Heart right ventricle (tissue), 16 donors: ENCODE measurements around the gene FBXW4. TPM values are rescaled to one million over a fixed set of nuclear protein-coding genes. Genes with fewer than 3 reads are reported as not detected.

Experiments used
- ATAC-seq, 8 donors: fragments of 200-7000 bp; cut with Tn5 transposase; one replicate each; pipeline ENCODE4 v1.9.1; 2020; ENCODE audit warnings: mild to moderate bottlenecking in 8 of 8, moderate library complexity in 8 of 8, moderate number of reproducible peaks in 1 of 8
- DNase-seq, 2 donors: peaks; one replicate each; pipeline ENCODE4 v3.0.0-alpha.2; 2020
- H3K27ac ChIP-seq, 10 donors: fragments of 200-600 bp; sonication (generic) in 2 of 10; one replicate each; pipeline versions ENCODE4 v1.5.0 to v1.8.0; 2020 to 2022; ENCODE audit warnings: mild to moderate bottlenecking in 3 of 10
- H3K27me3 ChIP-seq, 7 donors: fragments of 200-600 bp; one replicate each; pipeline ENCODE4 v1.8.0; 2021 to 2022; ENCODE audit warnings: mild to moderate bottlenecking in 2 of 7
- H3K36me3 ChIP-seq, 9 donors: fragments of 200-600 bp; sonication (generic) in 1 of 9; one replicate each; pipeline versions ENCODE4 v1.5.0 to v1.8.0; 2020 to 2022; ENCODE audit warnings: mild to moderate bottlenecking in 2 of 9
- H3K4me1 ChIP-seq, 9 donors: fragments of 200-600 bp; sonication (generic) in 1 of 9; one replicate each; pipeline versions ENCODE4 v1.5.0 to v1.8.0; 2020 to 2022; ENCODE audit warnings: mild to moderate bottlenecking in 4 of 9
- H3K4me3 ChIP-seq, 10 donors: fragments of 200-600 bp; sonication (generic) in 2 of 10; one replicate each; pipeline versions ENCODE4 v1.5.0 to v1.8.0; 2020 to 2022; ENCODE audit warnings: mild to moderate bottlenecking in 7 of 10, moderate library complexity in 2 of 10
- H3K9me3 ChIP-seq, 11 donors: fragments of 200-600 bp in 10 of 11; sonication (generic) in 2 of 11; one replicate each; pipeline versions ENCODE4 v1.5.0 to v1.8.0; 2013 to 2022; ENCODE audit warnings: mild to moderate bottlenecking in 2 of 11, control low read depth in 1 of 11, moderate library complexity in 1 of 11
- CTCF ChIP-seq, 9 donors: fragments of 200-600 bp; sonication (generic) in 2 of 9; IDR thresholded peaks; one replicate each; pipeline versions ENCODE4 v1.5.0 to v1.8.0; 2021 to 2022; ENCODE audit warnings: antibody characterized with exemption in 9 of 9, mild to moderate bottlenecking in 5 of 9, moderate library complexity in 1 of 9
- WGBS, 2 donors: extraction: QIAGEN DNeasy Blood & Tissue Kit; methylation state at CpG; one replicate each; pipeline ENCODE4 v1.1.7; 2013; ENCODE audit warnings: inconsistent platforms in 1 of 2; 5-methylcytosine and 5-hydroxymethylcytosine counted together
- intact Hi-C, 10 donors: fragments of 100-400 bp; cut with DNase I; formaldehyde crosslinking; loops; one replicate each; pipeline versions ENCODE4 v1.11.1 to v1.14.2; 2022
- polyA plus RNA-seq, 2 donors: library from polyadenylated mRNA; stranded (reverse); fragments of 200-250 nt; gene quantifications; one replicate each; pipeline ENCODE4 v1.2.3, GENCODE V29; 2013
- total RNA-seq, 10 donors: library from RNA; stranded (reverse); fragmentation: NEBNext Ultra II Directional in 3 of 10; extraction: Animal tissue kit (Norgen Biotek cat#: 25700) in 3 of 10; gene quantifications; one replicate each; pipeline versions ENCODE4 v1.2.1 to v1.2.4, GENCODE V29; 2021 to 2023
- donor health status: Arrhythmogenic right ventricular cardiomyopathy.
- donor health status: ischemic (EF 13 %, LVEDD 7.1; RV severe dilation, severe dysfunction).
- donor health status: healthy with polysubstance abuse.
- donor health status: DM: no; HTN: yes; CAD: no.
- donor health status: DM: no; HTN: no; CAD: no.
- donor health status: ischemic (EF 25% LVEDD 6.9; RV normal size, moderate dysfunction).
- donor health status: ischemic (EF 25% LVEDD 5.7; RV mildly dilated, moderate dysfunction).
- donor health status: healthy.
- donor health status: DM: yes; HTN: yes; CAD: no.
- donor health status: Ischemic cardiomyopathy.
- donor health status: ischemic (EF 35%, LVEDD 5.7; RV mildly dilated, moderate dysfunction).
- donor health status: nonischemic (EF 11% LVEDD 7.7; RV severe dilation, severe dysfunction).
- donor health status: DM: yes; HTN: yes; CAD: no.
- donor health status: PGD.
- donor health status: ischemic (EF 29% LVEDD 5.4; RV normal size, mild dysfunction).
- donor health status: nonischemic (EF 23%, LVEDD 6.1; RV moderate dilation, normal function).

FBXW4 gene
- total and polyA plus RNA-seq, 12 donors: 31.8 to 118 (median 92.1) TPM

- WGBS, 2 donors: 2 to 4% methylated on average over 4 of the region's 4 CpGs
- Histone ChIP-seq H3K4me1 (peaks cover 5 to 58% (median 51%) of the 10 kb centered on the region in 9 donors), H3K9me3 (no peaks in the 10 kb centered on the region), H3K27ac (peak overlapping the region; percentile 90 to 99 (median 98)), H3K36me3 (no peaks in the 10 kb centered on the region), H3K27me3 (no peaks in the 10 kb centered on the region), H3K4me3 (peak overlapping the region; percentile 77 to 96 (median 90))
- no peak for TF ChIP-seq CTCF (IDR thresholded peaks at IDR 0.05)
- intact Hi-C loops: no loop called here
- DNase-seq: peak in 1 of 2 donors; percentile 11
- peak in 4 of 8 donors; percentile 16 to 29 (median 26) for ATAC-seq
Observed at GRCh38 chr10:101693651-101693977, 1.4 kb downstream of the FBXW4 start.

GRCh38 chr10:101691081-101691480 lies 3.9 kb downstream of the FBXW4 start:
- Histone ChIP-seq H3K36me3 (no peaks in the 10 kb centered on the region), H3K27ac (peak overlapping the region in 4 of 10 donors; percentile 19 to 53 (median 36)), H3K27me3 (no peaks in the 10 kb centered on the region), H3K4me1 (peaks cover 5 to 75% (median 59%) of the 10 kb centered on the region in 9 donors), H3K9me3 (no peaks in the 10 kb centered on the region), H3K4me3 (no peak overlapping the region)
- ATAC-seq: no peak
- no peak for TF ChIP-seq CTCF (IDR thresholded peaks at IDR 0.05)
- WGBS, 2 donors: 56 to 70% methylated on average over 7 of the region's 7 CpGs
- no peak for DNase-seq
- intact Hi-C loops: no loop called here

- peaks cover 5 to 79% (median 57%) of the 10 kb centered on the region in 9 donors for H3K4me1 ChIP-seq
- intact Hi-C loops: no loop called here
- H3K4me3 ChIP-seq: no peak overlapping the region
- no peak for DNase-seq
- no peaks in the 10 kb centered on the region for H3K9me3 ChIP-seq
- no peak for ATAC-seq
- TF ChIP-seq CTCF (IDR thresholded peaks at IDR 0.05): no peak
- 62 to 66% methylated on average over 7 of the region's 7 CpGs for WGBS, 2 donors
- peak overlapping the region in 4 of 10 donors; percentile 19 to 53 (median 36) for H3K27ac ChIP-seq
- H3K27me3 ChIP-seq: no peaks in the 10 kb centered on the region
- H3K36me3 ChIP-seq: no peaks in the 10 kb centered on the region
Observed at GRCh38 chr10:101690461-101690860, 4.5 kb downstream of the FBXW4 start.

- 78 to 82% methylated on average over 3 of the region's 3 CpGs for WGBS, 2 donors
- DNase-seq (no peak), ATAC-seq (no peak)
- intact Hi-C loops: loop anchor here in 1 of 10 donors (10.0 kb wide), 1 partner anchor 88 kb away; the partner anchor contains the start of gene FGF8
- no peak overlapping the region for H3K27ac ChIP-seq
- H3K9me3 ChIP-seq: no peaks in the 10 kb centered on the region
- H3K4me1 ChIP-seq: peaks cover 0 to 70% (median 47%) of the 10 kb centered on the region in 9 donors
- no peaks in the 10 kb centered on the region for H3K36me3 ChIP-seq
- H3K4me3 ChIP-seq: no peak overlapping the region
- TF ChIP-seq CTCF (IDR thresholded peaks at IDR 0.05): no peak
- H3K27me3 ChIP-seq: no peaks in the 10 kb centered on the region
Observed at GRCh38 chr10:101687071-101687658, 7.8 kb downstream of the FBXW4 start.
